GM18508 (cell line): ENCODE data around the gene CARD10.

Experiments used
- ATAC-seq: cut with Tn5 transposase; IDR thresholded peaks from one replicate; pipeline ENCODE4 v1.9.1; 2021; ENCODE audit warnings: moderate number of reproducible peaks; ENCODE audit not compliant: insufficient read depth, unreplicated experiment

Gene CARD10

DNA sequence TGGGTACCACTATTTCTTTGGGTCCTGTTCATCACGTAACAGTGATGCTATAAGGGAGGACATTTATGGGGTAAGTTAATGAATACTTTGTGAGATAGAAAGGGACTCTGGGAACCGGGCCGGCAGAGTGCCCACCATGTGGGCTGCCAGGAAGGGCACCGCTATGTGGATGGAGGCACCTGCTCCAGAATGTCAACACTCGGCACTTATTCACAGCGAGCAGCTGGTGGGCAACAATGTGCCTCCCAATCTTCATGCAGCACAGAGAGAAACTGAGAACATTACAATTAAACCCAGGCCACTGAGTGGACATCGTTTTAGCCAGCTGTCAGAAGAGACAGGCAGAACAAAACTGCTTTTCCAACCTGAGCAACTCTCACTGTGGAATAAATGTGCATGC is 76.1 kb downstream of the CARD10 start:
- no peak for ATAC-seq

DNA sequence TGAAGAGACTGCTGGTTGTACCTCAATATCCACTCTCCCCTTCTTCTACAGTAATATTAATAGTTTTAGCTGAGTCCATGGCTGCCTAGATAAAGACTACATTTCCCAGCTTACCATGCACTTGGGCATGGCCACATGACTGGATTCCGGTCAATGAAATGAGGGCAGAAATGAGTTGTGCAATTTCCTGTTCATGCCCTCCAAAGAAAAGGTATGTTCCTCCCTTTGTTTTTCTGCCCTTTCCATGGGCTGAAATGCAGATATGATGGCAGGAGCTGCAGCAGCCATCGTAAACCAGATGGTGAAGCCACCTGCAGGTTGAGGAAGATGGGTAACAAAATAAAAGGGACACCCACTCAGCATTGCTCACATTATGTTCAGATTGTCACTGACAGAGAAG is 76.7 kb downstream of the CARD10 start:
- no peak for ATAC-seq

DNA sequence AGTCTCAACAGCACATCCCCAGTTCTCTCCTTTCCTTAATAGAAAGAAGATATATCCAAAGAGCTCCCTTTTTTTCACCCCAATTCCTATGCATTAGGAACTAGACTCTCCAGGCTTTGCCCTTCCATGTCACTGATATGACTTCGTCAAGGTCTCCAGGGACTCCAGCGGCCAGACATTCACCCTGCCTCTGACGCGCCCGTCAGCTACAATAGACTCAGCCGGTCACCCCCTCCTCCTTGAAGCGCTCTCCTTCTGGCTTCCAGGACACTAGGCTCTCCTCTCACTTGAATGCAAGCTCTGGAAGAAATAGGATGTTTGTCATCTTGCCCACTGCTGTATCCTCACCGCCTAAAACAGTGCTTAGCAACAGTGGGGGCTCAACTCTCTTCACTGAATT is 77.1 kb downstream of the CARD10 start:
- ATAC-seq: no peak

DNA sequence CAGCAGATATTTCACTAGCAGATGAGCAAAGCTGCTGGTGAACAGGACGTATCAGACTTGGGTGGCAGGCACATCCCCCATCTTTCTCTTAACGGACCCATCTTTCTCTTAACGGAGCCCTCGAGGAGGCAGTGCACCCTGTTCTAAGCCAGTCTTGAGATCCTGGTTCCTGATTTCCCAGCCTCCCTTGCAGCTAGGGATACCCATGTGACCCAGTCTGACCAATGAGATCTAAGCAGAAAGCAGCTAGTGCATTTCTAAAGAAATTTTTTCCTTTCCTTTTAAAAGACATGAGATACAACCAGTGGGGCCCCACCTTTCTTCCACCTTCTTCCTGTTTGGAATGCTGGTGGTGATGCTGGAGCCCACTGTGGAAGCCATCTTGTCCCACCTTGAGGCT is 78.3 kb downstream of the CARD10 start:
- no peak for ATAC-seq
